HG03066 (cell line): ENCODE measurements around the gene CFAP90.

Source experiments
- ATAC-seq: cut with Tn5 transposase; IDR thresholded peaks from one replicate; pipeline ENCODE4 v1.9.1; 2021; ENCODE audit warnings: low read depth; ENCODE audit not compliant: unreplicated experiment

Gene CFAP90, protein sequence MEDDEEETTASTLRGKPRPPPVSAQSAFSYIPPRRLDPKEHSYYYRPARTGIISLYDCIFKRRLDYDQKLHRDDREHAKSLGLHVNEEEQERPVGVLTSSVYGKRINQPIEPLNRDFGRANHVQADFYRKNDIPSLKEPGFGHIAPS

DNA sequence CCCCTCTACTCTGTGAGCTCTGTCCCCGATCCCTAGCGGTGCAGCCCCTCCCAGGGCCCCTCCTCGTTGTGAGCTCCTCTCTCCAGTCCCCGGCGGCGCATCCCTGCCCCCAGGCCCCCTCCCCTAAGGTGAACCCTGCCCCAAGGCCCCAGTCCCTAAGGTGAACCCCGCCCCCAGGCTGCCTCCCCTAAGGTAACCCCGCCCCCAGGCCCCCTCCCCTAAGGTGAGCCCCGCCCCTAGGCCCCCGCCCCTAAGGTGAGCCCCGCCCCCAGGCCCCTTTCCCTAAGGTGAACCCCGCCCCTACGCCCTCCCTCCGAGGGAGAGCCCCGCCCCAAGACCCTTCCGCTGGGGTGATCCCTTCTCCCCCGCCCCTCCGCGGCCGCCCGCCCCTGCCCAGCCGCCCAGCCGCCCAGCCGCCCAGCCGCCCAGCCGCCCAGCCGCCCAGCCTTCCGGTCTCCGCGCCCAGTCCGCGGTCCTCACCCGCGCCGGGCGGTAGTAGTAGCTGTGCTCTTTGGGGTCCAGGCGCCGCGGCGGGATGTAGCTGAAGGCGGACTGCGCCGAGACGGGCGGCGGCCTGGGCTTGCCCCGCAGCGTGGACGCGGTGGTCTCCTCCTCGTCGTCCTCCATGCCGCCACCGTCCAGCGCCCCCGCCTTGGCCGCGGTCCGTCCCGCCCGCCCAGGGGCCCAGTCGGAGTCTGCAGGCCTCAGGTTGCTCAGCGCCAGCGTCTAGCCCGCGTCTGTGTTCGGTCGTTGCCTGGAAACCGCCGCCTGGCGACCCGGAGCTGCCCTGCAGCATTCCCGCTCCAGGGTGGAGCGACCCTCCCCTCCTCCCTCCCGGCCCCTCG, at the start of gene CFAP90:
TSS of gene CFAP90 (minus strand) at position 739 of the 845 bp plus-strand sequence. CDS start at position 627, 112 bp downstream.
- ATAC-seq = no peak

DNA sequence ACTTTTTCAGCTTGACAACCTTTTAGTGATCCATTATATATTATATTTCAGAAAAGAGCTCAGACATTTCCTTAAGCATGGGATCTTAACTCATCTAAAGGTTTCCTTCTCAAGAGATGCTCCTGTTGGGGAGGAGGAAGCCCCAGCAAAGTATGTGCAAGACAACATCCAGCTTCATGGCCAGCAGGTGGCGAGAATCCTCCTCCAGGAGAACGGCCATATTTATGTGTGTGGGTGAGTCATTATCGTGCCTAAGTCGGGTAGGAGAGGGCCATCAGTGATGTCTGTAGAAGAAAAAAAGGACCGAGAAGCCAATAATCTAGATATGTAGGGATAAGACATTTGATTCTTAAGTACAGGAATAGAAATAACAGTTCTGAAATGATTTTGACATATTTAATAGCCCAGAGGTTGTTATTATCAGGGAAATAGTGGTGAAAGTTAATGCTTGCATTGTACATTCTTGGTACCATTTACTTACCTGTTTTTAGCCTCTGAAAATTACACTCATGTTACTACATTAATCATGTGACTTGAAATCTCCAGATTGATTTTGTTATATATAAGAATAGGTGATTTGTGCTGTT, 46.2 kb upstream of the CFAP90 start:
- ATAC-seq = peak; percentile 50

DNA sequence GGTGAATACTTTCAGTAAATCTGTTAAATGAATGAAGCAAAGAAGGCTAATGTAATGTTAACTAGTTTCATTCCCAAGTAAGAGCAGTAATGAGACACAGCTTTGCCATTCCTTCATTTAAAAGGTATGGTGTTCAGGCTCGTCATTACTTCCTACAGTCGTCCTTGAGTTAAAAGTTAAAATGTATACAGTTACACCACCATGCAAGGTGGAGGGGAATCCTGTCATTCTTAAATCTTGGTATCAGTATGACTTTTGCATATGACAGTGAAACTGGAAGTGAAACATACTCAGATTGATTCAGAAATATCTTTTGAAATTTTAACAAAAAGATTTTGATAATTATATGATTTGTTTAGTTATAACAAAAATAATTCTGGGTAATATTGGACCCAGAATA, 43.9 kb upstream of the CFAP90 start:
- ATAC-seq = peak; percentile 92

DNA sequence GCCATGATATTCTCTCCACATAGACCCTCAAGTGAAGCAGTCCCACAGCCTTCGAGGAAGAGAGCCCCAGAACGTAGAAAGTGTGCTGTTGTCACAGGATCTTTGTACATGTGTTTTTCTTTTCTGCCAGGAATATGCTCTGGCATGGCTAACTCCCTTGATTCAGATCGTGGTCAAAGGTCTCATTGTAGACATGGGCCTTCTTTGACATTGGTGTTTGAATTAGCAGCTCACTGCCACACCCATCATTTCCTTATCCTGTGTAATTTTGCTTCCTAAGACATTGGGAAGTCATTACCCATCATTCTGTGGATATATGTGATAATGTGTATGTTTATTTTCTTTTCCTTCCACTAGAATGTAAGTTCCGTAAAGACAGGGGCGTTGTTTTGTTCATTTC, 43.5 kb upstream of the CFAP90 start:
- ATAC-seq = no peak

DNA sequence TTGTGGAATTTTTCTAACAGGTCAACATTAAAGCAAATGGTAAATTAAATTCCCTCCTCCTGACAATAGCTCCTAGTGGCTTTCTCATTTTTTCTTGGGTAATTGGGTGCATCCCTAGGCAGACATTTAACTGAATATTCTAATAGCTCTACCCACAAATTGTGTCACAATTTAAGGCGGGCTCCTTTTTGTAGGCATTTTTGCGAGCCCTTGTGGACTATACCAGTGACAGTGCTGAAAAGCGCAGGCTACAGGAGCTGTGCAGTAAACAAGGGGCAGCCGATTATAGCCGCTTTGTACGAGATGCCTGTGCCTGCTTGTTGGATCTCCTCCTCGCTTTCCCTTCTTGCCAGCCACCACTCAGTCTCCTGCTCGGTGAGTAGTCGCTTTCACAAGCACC, 38.0 kb upstream of the CFAP90 start:
- ATAC-seq = no peak

DNA sequence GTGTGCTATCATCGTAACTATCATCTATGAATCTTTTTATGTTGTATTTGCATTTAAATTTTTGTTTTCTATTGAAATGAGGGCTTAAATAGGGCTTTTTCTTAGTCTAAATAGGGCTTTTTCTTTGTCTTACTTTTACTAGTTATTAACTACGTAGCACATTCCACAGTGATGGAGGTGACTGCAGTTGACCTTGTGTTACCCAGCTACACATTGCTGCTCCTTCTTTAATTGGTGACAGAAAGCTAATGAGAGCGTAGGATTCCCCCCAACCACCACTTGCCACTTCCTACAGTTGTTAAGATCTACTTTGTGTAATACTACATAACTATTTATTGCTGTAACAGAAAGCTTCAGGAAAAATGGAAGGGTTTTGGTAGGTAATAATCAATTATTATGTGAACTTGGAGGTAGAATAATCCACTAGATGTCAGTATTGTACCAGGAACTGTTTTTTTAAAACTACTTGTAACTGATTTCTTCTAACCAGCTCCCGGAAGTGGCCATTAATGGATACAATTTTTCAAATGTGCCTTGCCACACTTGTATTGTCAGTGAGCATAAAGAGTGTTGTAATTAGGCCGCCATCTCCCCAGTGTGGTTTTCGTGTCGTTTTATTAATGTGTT, 36.0 kb upstream of the CFAP90 start:
- no peak for ATAC-seq

DNA sequence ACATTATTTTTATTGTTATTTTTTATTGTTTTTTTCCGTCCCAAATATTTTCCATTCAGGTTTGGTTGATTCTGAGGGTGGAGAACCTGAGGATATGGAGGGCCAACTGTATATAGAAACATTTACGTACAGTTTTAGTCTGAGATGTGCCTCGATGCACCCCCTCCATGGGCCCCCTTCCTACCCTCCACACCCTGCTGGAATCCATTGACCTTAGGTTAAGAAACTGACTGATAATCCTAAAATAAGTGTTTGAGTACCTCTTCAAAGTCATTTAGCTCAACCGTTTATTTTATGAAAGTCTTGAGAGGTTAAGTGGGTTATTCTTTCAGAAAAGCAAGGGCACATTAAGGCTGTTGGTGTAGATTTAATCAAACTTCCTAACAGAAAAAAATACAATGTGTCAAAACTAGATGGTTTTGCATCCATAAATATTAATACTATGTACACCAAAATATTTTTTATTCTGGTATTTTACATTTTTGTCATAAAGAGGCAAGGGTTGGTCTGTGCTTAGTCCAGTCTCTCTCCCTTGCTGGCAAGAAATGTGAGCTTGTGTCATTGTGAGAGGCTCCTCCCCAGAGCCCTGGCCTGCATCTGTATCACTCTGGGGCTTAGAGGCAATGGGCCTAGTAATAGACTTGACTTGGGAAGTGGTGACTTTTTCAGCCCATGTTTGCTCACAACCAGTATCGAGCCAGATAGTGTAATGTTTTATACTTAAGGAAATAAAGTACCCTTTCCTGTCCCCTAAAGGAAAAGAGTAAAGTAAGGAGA, 33.7 kb upstream of the CFAP90 start:
- no peak for ATAC-seq

DNA sequence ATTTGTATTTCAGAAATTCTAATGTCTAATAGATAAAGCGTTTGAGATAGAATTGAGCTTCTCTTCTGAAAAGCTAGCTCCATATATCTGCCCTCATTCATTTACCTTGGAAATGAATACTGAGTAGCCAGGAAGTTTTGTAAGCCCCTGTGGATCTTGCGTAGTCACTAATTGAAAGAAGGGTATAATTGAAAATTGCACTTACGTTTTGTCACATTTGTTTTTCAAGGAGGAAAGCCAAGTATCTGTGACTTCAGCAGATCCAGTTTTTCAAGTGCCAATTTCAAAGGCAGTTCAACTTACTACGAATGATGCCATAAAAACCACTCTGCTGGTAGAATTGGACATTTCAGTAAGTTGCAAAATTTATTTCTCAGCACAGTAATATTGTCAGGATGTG, 32.0 kb upstream of the CFAP90 start:
- ATAC-seq = no peak

DNA sequence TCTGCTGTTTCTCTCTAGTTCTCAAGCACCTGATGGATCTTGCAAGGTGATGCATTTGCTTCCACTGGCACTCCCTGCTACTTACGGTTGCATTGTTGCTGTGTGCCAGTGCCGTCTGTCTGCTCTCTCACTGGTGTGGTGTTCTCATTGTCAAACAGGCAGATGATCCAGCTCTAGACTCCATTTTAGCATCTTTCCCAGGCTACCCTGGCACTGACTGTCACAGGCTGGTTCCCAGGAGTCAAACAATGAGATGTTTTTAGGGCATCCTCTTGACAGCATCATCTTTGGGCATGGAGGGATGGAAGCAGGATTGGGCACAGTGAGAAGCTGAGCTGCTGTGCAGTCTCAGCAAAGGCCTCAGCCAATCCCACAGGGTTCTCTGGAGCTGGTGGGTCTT, 30.9 kb upstream of the CFAP90 start:
- no peak for ATAC-seq

DNA sequence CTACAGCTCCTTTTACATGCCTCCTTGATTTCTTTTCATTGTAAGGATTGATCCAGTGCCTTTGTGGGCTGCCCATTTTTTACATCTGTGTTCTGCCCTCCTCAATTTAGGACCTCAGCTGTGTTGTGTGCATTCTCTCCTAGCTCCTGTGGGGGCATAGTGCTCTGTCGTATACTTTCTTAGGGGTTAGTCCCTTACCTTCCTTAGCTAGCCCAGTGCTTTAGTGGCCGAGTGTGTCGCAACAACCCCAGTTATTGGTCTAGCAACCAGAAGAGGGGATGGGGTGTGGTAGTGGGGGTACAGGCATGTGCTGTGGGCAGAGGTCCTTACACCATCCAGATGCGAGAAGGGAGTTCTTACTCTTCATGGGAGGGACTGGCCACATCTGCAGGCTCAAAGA, 30.2 kb upstream of the CFAP90 start:
- no peak for ATAC-seq

DNA sequence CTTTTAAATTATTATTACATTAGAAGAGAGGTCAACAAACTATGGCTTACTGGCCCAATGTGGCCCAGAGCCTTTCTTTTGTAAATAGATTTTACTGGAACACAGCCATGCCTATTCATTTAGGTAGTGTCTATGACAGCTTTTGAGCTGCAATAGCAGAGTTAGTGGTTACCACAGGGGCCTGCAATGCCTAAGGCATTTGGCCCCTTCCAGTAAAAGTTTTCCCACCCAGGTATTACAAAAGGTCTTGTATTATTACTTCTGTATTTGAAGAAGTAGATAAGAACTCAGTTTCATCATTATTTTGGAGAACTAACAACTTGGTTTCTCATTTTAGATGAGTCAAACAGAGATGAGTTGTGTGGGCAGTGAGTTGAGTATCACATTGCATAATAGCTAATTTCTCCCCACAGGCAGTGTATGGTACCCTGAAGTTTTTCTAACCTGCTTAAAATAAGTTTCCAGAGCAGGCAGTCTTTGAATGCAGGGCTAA, 27.5 kb upstream of the CFAP90 start:
- ATAC-seq = peak; percentile 99

DNA sequence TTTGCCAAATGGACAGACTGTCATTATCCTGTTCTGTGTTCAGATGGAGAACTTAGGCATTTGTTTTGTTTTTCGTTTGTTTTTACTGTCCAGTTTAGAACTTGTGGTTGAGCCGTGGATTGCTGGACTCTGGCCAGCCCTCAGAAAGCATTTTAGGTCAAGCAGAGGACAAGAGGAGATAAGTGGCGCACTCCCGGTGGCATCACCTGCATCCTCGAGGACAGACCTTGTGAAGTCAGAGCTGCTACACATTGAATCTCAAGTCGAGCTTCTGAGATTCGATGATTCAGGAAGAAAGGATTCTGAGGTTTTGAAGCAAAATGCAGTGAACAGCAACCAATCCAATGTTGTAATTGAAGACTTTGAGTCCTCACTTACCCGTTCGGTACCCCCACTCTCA, 26.9 kb upstream of the CFAP90 start:
- ATAC-seq = no peak

DNA sequence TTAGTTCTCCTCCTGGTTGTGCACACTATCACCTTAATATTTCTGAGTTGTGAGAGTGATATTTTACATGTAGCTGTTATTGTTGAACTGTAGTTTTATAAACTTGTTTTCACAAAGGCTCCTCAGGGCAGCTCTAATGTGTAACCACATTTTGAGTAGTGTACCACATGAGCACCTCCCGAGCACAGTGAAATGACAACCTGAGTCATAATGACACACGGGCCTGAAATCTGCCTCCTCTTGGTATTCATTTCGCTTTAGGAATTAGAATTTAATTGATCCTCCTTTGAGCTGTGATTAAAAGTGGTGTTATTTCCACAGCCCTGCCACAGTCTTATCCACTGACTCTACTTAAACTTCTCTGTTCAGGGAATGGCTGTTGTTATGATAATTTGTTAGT, 25.9 kb upstream of the CFAP90 start:
- ATAC-seq = no peak

DNA sequence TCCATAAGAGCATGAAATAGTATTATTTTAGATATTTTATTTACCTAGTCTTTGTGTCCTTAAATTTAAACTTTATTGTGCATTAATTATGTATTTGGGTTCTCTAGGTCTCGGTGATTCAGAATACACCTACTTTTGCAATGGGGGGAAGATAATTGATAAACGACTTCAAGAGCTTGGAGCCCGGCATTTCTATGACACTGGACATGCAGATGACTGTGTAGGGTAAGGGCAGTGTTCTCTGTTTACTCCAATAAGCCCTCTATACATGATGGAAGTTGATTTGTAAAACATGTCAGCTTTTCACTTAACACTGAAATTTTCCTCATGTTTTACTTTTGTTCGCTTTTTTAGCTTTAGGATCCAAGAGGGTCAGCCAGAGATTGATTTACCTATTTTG, 24.2 kb upstream of the CFAP90 start:
- no peak for ATAC-seq

DNA sequence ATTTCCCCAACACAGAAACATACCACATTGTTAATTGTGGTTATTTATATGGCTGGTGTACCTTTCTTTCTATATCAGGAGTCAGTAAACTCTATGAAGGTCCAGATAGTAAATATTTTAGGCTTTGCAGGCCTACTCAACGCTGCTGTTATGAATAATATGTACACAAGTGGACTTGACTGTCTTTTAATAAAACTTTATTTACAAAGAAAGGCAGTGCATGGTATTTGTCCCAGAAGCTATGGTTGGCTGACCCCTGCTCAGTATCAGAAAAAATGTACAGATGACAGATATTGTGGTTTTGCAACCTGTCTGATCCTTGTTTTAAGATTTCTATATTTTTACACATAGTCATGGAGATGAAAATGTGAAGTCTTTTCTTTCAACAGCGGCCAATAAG, 23.7 kb upstream of the CFAP90 start:
- no peak for ATAC-seq

DNA sequence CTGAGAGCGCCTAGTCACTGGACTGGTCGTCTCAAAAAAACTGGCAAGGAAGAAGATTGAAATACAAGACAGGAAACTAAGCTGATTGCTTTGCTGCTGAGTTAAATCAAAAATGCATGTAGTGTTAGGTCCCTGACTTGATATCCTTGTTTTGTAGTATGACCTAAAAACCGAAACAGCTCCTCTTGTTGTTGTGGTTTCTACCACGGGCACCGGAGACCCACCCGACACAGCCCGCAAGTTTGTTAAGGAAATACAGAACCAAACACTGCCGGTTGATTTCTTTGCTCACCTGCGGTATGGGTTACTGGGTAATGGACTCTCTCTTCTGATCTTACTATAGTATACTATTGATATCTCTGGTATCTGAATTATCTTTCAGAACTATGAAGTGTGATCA, 22.3 kb upstream of the CFAP90 start:
- no peak for ATAC-seq

DNA sequence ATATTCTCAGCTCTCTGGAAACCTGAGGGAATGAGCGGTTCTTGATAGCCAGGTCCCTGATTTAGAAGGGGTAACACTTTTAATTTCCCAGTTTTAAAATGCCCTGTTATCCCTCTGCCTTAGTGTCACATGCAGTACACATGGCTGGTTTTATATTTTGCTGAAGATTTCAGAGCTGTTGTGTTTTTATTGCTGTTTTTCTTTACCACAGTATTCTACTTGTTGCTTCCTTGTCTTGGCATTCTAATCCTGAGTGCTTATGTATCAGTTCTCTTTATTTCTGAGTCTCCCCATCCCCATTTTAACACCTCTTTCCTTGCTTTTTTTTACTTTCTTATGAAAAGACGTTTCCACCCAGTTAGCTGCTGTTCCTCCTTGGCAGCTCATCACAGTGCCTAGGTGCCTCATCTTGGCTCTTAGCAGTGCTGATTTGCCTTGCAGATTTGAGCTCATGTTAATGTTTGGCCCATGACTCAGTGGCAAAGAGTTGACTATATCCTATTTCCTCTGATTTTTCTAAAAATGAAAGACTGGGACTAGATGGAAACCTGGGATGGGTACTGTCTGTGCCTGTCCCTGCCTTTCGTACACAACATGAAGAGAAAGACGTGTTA, 21.7 kb upstream of the CFAP90 start:
- no peak for ATAC-seq

DNA sequence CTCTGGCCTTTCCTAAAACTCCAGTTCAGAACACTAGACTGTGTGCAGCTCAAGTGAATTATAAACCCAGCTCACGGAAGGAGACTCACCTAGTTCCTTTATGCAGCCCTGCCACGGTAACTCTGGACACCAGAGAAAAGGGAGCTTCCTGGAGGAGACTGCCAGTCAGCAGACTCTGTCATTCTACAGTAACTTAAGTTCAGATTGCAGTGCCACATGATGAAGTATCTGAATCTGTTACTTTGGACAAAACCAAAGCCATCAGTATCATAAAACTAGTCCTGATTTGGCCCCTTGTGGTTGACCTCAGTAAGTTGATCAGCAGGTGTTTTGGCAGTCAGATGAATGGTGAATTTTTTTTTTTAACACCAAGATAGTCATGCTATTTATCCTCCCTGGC, 20.7 kb upstream of the CFAP90 start:
- ATAC-seq = peak; percentile 29

DNA sequence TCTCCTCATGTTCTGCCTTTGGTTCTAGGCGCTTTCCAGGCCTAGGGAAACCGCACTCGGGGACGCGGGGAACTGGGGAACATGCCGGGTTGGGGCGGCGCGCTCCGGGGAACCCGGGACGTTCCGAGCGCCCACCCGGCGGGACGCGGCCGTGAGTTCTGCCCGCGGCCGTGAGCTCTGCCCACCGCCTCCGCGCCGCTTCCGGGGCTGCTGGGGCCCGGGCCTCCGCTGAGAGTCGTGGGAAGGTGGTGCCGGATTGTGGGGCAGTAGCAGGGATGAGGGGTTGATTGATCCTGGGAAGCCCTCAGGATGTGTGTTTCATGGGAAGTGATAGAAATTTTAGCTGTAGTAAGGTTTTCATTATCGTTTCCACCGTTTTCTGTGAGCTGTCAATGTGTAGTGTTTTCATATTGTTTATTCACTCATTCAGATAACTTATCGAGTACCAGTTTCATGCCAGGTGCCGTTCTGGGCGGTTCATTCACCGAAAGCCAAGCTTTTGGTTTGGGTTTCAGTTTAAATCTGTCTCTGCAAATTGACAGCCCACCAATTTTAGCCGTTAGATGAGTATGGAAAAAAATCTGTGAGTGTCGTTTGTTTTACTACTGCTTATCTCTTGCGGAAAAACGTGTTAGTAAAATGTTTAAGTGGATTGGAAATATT, 18.7 kb upstream of the CFAP90 start:
- peak; percentile 26 for ATAC-seq
